Epithelial cell of esophagus (primary cell): Measurements from ENCODE around the gene CERS6.
A peak's percentile ranks its signal among the peaks of the same experiment; 100 is the strongest.

Experiments used
- DNase-seq: peaks from one replicate; pipeline ENCODE4 v3.0.0; 2010; ENCODE audit warnings: low read depth
- H3K4me3 ChIP-seq: 2 replicates; pipeline ENCODE4 v1.5.1; 2011; ENCODE audit warnings: mild to moderate bottlenecking, low read length, control low read depth
- TF ChIP-seq, protein P1 (sequence below): IDR thresholded peaks from 2 replicates; pipeline ENCODE4 v1.5.1; 2011; ENCODE audit warnings: low read depth, mild to moderate bottlenecking, low read length, control low read depth, inconsistent platforms; ENCODE audit not compliant: insufficient read depth; ENCODE audit errors: missing control alignments

CERS6 gene

DNA sequence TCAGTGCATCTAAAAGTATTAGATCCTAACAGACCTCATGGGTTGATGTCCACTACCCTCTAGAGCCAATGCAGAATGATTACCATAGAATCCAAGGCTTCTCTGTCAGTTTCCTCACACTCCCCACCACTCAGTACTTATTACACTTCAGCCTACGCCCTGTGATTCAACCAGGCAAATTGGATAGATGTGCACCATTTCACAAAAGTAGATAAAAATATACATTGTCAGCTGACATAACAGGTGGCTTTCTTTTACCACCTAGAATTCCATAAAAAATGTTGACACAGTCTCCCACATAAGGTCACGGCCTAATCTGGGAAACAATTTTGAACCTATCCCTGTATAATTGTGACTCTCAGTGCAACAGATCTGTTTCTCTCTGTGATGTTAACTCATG, 144.9 kb downstream of the CERS6 start:
- no peak overlapping the region for H3K4me3 ChIP-seq
- TF ChIP-seq, protein P1, sequence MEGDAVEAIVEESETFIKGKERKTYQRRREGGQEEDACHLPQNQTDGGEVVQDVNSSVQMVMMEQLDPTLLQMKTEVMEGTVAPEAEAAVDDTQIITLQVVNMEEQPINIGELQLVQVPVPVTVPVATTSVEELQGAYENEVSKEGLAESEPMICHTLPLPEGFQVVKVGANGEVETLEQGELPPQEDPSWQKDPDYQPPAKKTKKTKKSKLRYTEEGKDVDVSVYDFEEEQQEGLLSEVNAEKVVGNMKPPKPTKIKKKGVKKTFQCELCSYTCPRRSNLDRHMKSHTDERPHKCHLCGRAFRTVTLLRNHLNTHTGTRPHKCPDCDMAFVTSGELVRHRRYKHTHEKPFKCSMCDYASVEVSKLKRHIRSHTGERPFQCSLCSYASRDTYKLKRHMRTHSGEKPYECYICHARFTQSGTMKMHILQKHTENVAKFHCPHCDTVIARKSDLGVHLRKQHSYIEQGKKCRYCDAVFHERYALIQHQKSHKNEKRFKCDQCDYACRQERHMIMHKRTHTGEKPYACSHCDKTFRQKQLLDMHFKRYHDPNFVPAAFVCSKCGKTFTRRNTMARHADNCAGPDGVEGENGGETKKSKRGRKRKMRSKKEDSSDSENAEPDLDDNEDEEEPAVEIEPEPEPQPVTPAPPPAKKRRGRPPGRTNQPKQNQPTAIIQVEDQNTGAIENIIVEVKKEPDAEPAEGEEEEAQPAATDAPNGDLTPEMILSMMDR, result no peak
- no peak for DNase-seq

DNA sequence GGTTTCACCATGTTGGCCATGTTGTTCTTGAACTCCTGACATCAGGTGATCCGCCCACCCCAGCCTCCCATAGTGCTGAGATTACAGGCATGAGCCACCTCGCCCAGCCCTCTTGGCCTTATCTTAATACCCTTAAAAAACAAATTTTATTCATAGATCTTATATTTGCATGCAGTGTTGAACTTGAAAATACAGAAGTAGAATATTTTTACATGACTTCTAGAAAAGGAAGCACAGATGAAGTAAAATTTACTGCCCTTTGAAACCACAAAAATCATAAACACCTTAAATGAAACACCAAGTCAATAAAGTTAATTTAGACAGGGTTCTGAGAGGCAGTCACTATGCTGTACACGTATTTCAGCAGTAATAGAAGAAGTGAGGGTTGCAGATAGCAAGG, 145.7 kb downstream of the CERS6 start:
- DNase-seq, result no peak
- H3K4me3 ChIP-seq, result no peak overlapping the region
- TF ChIP-seq, protein P1, result no peak

DNA sequence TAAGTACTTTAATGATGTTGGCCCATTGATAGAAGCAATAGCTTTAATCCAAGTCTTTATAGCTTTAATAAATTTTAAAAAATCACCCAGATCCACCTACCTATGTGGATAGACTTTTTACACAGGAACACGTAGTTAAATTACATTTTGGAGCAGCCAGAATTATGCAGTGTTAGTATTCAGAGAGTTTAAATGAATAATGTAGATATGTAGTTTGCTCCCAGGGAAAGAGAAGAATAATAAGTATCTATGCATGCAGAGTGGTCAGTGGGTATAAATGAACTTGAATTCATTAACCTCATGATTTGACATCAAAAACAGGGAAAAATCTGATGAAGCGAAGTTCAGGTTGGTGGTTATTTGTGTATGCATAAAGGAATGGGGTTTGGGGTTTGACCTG, 146.3 kb downstream of the CERS6 start:
- TF ChIP-seq, protein P1, result no peak
- no peak overlapping the region for H3K4me3 ChIP-seq
- no peak for DNase-seq

DNA sequence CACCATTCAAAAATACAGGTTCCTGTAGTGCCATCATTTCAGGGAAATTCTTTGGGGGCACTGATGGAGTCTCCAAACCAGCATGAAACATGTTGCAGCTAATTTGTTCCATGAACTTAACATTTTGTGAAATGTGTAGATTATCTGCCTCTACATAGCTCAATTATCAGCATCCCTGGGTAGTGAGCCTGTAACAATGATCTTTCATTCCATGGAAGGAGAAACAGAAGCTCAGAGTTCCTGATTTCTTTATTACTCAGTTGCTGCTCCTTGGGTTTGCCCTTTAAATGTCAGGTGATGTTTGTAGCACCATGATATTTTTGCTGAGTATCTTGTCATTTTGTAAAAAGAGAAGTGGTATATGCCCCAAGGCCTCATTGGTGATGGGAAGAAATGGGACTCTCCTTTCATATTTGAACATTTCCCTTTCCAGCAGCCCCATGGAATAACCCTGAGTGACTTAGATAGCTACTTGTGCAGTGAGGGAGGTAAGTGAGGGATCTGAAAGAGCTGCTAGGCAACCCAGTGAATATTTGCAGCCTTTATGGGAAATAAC, 146.9 kb downstream of the CERS6 start:
- DNase-seq, result no peak
- TF ChIP-seq, protein P1, result no peak
- no peak overlapping the region for H3K4me3 ChIP-seq

DNA sequence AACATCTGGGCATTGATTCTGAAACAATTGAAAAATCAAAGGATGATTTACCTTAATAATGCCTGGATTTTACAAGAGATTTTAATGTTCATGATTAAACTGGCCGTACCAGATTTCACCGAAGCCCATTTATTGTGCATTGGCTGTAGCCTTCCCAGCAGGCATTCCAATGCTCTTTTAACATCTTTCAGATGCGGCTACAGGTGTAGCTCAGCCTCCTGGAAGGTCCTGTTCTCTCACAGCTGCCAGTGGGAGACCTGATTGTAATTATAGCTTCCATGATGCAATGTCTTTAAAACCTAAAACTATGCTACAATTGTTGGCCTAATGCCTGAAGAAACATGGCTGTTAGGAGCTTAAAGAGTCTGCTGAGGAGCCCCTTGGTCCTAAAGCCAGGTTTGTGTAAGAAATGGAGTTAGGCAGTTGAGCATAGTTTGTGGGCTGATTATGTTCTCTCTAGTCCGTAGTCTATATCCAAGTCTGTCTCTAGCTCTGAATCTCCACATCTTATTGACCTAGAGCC, 147.4 kb downstream of the CERS6 start:
- TF ChIP-seq, protein P1, result no peak
- DNase-seq, result no peak
- no peak overlapping the region for H3K4me3 ChIP-seq

DNA sequence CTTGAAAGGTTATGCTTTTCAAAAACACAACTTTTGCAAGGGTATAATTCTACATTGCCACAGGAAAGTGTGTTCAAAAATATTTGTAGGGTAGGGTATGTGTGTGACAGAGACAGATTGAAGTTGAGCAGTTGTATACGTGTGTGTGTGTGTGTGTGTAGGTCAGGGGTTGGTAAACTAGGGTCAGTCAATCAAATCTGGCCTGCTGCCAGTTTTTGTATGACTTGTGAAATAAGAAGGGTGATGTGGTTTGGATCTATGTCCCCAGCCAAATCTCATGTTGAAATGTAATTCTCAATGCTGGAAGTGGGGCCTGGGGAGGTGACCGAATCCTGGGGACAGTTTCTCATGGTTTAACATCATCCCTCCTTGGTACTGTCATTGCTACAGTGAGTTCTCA, 148.2 kb downstream of the CERS6 start:
- H3K4me3 ChIP-seq, result no peak overlapping the region
- TF ChIP-seq, protein P1, result no peak
- DNase-seq, result no peak

DNA sequence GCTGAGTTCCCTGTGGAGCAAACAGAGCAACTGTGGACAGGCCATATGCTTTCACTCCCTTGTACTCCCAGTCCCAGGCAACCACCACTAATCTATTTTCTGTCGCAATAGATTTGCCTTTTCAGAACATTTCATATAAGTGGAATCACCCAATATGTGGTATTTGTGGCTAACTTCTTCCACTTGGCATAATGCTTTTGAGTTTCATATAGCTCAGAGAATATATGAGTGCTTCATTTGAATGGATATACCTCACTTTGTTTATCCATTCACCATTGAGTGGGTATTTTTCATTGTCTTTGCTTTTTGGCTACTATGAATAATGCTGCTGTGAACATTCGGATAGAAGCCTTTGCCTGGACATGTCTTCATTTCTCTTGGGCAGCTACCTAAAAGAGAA, 151.9 kb downstream of the CERS6 start:
- TF ChIP-seq, protein P1, result no peak
- DNase-seq, result peak; percentile 87
- no peak overlapping the region for H3K4me3 ChIP-seq
